Stimulated activated naive CD4-positive, alpha-beta T cell treated with Interleukin-2 at 50 U/mL for 16 hours (primary cell): Measurements from ENCODE around the gene TENT4B.
"Not testable (repeated sequence)": the region's sequence is repeated elsewhere in the genome, so short reads cannot be mapped to it uniquely, and the experiment has no call there.

Source experiments
- DNase-seq: peaks from one replicate; lab custom pipeline; 2025; lab: John Stamatoyannopoulos, UW

The TENT4B gene

GRCh38 chr16:50154420-50154950, 1.4 kb downstream of the TENT4B start:
- DNase-seq, result no peak

GRCh38 chr16:50155925-50156324, 2.8 kb downstream of the TENT4B start:
- no peak for DNase-seq

- no peak for DNase-seq
These were observed 3.5 kb downstream of the TENT4B start for GRCh38 chr16:50156590-50156989.

- no peak for DNase-seq
These were observed 7.5 kb downstream of the TENT4B start for GRCh38 chr16:50160495-50161164.

GRCh38 chr16:50161950-50162349, 8.8 kb downstream of the TENT4B start:
- DNase-seq, result no peak

GRCh38 chr16:50165473-50165872, 12.4 kb downstream of the TENT4B start:
- no peak for DNase-seq

- peak; percentile 20 for DNase-seq
These were observed 13.7 kb downstream of the TENT4B start for GRCh38 chr16:50166511-50167500.

- DNase-seq, result no peak
These were observed 14.4 kb downstream of the TENT4B start for GRCh38 chr16:50167556-50167955.

GRCh38 chr16:50169555-50170096, 16.5 kb downstream of the TENT4B start:
- DNase-seq, result no peak

GRCh38 chr16:50171773-50172172, 18.7 kb downstream of the TENT4B start:
- not testable (repeated sequence) for DNase-seq

GRCh38 chr16:50172195-50172922, 19.3 kb downstream of the TENT4B start:
- DNase-seq, result no peak

GRCh38 chr16:50173316-50173715, 20.2 kb downstream of the TENT4B start:
- DNase-seq, result no peak

GRCh38 chr16:50178491-50178941, 25.4 kb downstream of the TENT4B start:
- no peak for DNase-seq

- DNase-seq, result no peak
These were observed 29.3 kb downstream of the TENT4B start for GRCh38 chr16:50182441-50182840.

- DNase-seq, result no peak
These were observed 30.2 kb downstream of the TENT4B start for GRCh38 chr16:50183316-50183715.

GRCh38 chr16:50185005-50185505, 31.9 kb downstream of the TENT4B start:
- DNase-seq, result no peak

- DNase-seq, result no peak
These were observed 35.6 kb downstream of the TENT4B start for GRCh38 chr16:50188619-50189136.

- no peak for DNase-seq
These were observed 37.2 kb downstream of the TENT4B start for GRCh38 chr16:50190292-50190691.

GRCh38 chr16:50192386-50193050, 39.4 kb downstream of the TENT4B start:
- DNase-seq, result no peak

- DNase-seq, result no peak
These were observed 40.5 kb downstream of the TENT4B start for GRCh38 chr16:50193594-50193993.

- DNase-seq, result no peak
These were observed 42.2 kb downstream of the TENT4B start for GRCh38 chr16:50195276-50195675.
